ENCODE measurements around the gene MPP1. TPM values are rescaled to one million over a fixed set of nuclear protein-coding genes. Genes with fewer than 3 reads are reported as not detected.

The MPP1 gene
- total and polyA plus RNA-seq, 9 of the 15 experiments (the other 6 are each of a cell fraction or from before 2014, with no cell fraction given) = 227 to 395 (median 283) TPM

DNA sequence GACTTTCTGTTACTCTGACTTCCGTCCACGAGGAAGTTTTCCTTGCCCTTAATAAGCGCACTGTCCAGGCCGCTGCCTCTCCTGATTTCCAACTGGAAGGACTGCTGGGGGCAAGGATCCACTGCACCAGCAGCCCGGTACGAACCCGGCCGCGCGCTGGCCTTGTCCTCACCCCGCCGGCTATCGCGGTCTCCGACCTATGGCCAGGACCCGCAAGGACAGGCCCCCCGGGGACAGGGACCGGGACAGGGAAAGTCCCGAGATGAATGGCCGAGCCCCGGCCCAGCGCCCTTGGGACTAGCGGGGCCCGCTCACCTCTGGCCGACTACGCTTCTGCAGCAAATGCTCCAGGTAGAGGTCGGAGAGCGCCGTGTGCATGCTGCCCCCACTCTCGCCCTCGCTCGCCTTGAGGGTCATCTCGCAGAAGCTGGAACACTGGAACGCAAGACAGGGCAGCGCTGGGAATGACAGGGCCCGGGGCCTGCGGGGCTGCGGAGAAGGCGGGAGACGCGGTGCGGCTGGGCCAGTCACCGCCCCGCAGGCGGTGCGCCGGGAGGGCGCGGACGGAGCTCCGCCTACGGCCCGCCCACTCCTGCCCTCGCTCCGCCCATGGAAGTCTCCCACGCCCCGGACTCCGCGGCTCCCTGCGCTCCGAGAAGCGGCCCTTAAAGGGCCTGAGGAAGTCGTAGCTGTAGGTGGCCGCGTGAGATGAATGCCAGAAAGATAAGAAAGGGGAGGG, at the start of gene MPP1 (continued):
- TF ChIP-seq, protein P1, sequence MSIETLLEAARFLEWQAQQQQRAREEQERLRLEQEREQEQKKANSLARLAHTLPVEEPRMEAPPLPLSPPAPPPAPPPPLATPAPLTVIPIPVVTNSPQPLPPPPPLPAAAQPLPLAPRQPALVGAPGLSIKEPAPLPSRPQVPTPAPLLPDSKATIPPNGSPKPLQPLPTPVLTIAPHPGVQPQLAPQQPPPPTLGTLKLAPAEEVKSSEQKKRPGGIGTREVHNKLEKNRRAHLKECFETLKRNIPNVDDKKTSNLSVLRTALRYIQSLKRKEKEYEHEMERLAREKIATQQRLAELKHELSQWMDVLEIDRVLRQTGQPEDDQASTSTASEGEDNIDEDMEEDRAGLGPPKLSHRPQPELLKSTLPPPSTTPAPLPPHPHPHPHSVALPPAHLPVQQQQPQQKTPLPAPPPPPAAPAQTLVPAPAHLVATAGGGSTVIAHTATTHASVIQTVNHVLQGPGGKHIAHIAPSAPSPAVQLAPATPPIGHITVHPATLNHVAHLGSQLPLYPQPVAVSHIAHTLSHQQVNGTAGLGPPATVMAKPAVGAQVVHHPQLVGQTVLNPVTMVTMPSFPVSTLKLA (conservative IDR thresholded peaks at IDR 0.05) = peak; percentile 47 to 73
- peak; percentile 89 for TF ChIP-seq HNRNPLL (IDR thresholded peaks at IDR 0.05; ENCODE audit: low read depth, low read length, poor library complexity, severe bottlenecking)
- TF ChIP-seq, protein P2, sequence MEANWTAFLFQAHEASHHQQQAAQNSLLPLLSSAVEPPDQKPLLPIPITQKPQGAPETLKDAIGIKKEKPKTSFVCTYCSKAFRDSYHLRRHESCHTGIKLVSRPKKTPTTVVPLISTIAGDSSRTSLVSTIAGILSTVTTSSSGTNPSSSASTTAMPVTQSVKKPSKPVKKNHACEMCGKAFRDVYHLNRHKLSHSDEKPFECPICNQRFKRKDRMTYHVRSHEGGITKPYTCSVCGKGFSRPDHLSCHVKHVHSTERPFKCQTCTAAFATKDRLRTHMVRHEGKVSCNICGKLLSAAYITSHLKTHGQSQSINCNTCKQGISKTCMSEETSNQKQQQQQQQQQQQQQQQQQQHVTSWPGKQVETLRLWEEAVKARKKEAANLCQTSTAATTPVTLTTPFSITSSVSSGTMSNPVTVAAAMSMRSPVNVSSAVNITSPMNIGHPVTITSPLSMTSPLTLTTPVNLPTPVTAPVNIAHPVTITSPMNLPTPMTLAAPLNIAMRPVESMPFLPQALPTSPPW (CRISPR knock-in tag; IDR thresholded peaks at IDR 0.05) = peak; percentile 87
- peak; percentile 57; the same call in 1 of the 2 replicates for TF ChIP-seq CTBP1 (IDR thresholded peaks at IDR 0.05; ENCODE audit: borderline replicate concordance)
- no peak for TF ChIP-seq FOS (IDR thresholded peaks at IDR 0.05; ENCODE audit: extremely low read depth, insufficient read length)
- TF ChIP-seq RBM14 (IDR thresholded peaks at IDR 0.05; ENCODE audit: borderline replicate concordance, insufficient read depth, low read depth, low read length) = no peak
- no peak for TF ChIP-seq NR2C1 (IDR thresholded peaks at IDR 0.05)
- TF ChIP-seq NR2C1 (tag; IDR thresholded peaks at IDR 0.05) = no peak
- TF ChIP-seq GATA2 (CRISPR knock-in tag; IDR thresholded peaks at IDR 0.05) = no peak
- TF ChIP-seq, protein P3, sequence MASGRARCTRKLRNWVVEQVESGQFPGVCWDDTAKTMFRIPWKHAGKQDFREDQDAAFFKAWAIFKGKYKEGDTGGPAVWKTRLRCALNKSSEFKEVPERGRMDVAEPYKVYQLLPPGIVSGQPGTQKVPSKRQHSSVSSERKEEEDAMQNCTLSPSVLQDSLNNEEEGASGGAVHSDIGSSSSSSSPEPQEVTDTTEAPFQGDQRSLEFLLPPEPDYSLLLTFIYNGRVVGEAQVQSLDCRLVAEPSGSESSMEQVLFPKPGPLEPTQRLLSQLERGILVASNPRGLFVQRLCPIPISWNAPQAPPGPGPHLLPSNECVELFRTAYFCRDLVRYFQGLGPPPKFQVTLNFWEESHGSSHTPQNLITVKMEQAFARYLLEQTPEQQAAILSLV (tag; IDR thresholded peaks at IDR 0.05) = no peak
- TF ChIP-seq E2F3 (CRISPR knock-in tag; IDR thresholded peaks at IDR 0.05) = no peak
- TF ChIP-seq JUND (IDR thresholded peaks at IDR 0.05; ENCODE audit: borderline replicate concordance, low read depth, low read length) = 0 out of 2 replicates have a peak, but pooled peaks have one; percentile 2
- no peak; the same call in 2 of the 3 replicates for TF ChIP-seq JUND (tag; IDR thresholded peaks at IDR 0.05; ENCODE audit: borderline replicate concordance, low read depth, low read length)
- TF ChIP-seq EP300 (IDR thresholded peaks at IDR 0.05; ENCODE audit: low read length) = peak; percentile 7; the same call in 1 of the 2 replicates
- TF ChIP-seq TBP (optimal IDR thresholded peaks at IDR 0.05; ENCODE audit: low read depth, low read length) = peak; percentile 85
- no peak for TF ChIP-seq OTX1 (CRISPR knock-in tag; IDR thresholded peaks at IDR 0.05)
- no peak for TF ChIP-seq ZNF316 (IDR thresholded peaks at IDR 0.05)
- TF ChIP-seq DIDO1 (tag; IDR thresholded peaks at IDR 0.05; ENCODE audit: low read depth) = no peak
- TF ChIP-seq CBX5 (IDR thresholded peaks at IDR 0.05; ENCODE audit: borderline replicate concordance, low read depth) = no peak
- TF ChIP-seq, protein P4, sequence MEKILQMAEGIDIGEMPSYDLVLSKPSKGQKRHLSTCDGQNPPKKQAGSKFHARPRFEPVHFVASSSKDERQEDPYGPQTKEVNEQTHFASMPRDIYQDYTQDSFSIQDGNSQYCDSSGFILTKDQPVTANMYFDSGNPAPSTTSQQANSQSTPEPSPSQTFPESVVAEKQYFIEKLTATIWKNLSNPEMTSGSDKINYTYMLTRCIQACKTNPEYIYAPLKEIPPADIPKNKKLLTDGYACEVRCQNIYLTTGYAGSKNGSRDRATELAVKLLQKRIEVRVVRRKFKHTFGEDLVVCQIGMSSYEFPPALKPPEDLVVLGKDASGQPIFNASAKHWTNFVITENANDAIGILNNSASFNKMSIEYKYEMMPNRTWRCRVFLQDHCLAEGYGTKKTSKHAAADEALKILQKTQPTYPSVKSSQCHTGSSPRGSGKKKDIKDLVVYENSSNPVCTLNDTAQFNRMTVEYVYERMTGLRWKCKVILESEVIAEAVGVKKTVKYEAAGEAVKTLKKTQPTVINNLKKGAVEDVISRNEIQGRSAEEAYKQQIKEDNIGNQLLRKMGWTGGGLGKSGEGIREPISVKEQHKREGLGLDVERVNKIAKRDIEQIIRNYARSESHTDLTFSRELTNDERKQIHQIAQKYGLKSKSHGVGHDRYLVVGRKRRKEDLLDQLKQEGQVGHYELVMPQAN (IDR thresholded peaks at IDR 0.05; ENCODE audit: borderline replicate concordance) = peak; percentile 50; the same call in 1 of the 2 replicates
- TF ChIP-seq CREB1 (IDR thresholded peaks at IDR 0.05) = no peak
- TF ChIP-seq CREB1 (CRISPR knock-in tag; IDR thresholded peaks at IDR 0.05) = peak; percentile 64
- TF ChIP-seq SAFB (IDR thresholded peaks at IDR 0.05; ENCODE audit: borderline replicate concordance, low read depth, low read length) = no peak
- no peak for TF ChIP-seq SREBF2 (CRISPR knock-in tag; IDR thresholded peaks at IDR 0.05)
- TF ChIP-seq ZC3H8 (IDR thresholded peaks at IDR 0.05) = no peak
- TF ChIP-seq POLR2A (conservative IDR thresholded peaks at IDR 0.05) = peak; percentile 83
